Measurements from ENCODE around the gene ZNF536.

Gene ZNF536

GRCh38 chr19:30536975-30537374, 164.8 kb downstream of the ZNF536 start:
- in situ Hi-C loops (cut with HindIII; ENCODE audit: low sequenced_read_pairs): no loop called here
- TF ChIP-seq CTCF (IDR thresholded peaks at IDR 0.05; ENCODE audit: low read depth, low read length): no peak
- no peak for DNase-seq (ENCODE audit: low read depth, low spot score)
- H3K4me3 ChIP-seq (ENCODE audit: low read depth, low read length): no peak overlapping the region

GRCh38 chr19:30539315-30539714, 167.1 kb downstream of the ZNF536 start:
- no peak for DNase-seq (ENCODE audit: low read depth, low spot score)
- H3K4me3 ChIP-seq (ENCODE audit: low read depth, low read length): no peak overlapping the region
- no peak for TF ChIP-seq CTCF (IDR thresholded peaks at IDR 0.05; ENCODE audit: low read depth, low read length)
- in situ Hi-C loops (cut with HindIII; ENCODE audit: low sequenced_read_pairs): no loop called here

- DNase-seq (ENCODE audit: low read depth, low spot score): no peak
- H3K4me3 ChIP-seq (ENCODE audit: low read depth, low read length): no peak overlapping the region
- in situ Hi-C loops (cut with HindIII; ENCODE audit: low sequenced_read_pairs): no loop called here
- TF ChIP-seq CTCF (IDR thresholded peaks at IDR 0.05; ENCODE audit: low read depth, low read length): no peak
Measured at GRCh38 chr19:30539981-30540380, 167.8 kb downstream of the ZNF536 start.

DNA sequence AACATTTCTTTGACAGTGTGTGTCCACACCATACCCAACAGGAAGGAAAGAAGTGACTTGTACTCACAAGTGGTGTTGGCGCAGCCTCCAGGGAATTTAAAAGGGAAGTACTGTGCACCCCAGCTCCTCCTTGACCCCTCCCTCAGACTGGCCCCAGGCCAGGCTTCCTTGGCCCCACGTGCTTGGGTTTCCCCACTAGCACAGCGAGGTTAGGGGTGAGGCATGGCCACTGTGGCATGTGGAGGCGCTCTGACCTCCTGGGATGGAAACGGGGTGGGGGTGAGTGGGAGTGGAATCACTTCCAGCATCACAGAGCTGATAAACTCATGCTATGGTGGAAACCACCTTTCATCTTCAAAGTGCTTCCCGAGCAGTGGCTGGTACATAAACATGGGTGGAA, 168.6 kb downstream of the ZNF536 start:
- H3K4me3 ChIP-seq (ENCODE audit: low read depth, low read length): no peak overlapping the region
- TF ChIP-seq CTCF (IDR thresholded peaks at IDR 0.05; ENCODE audit: low read depth, low read length): no peak
- in situ Hi-C loops (cut with HindIII; ENCODE audit: low sequenced_read_pairs): no loop called here
- no peak for DNase-seq (ENCODE audit: low read depth, low spot score)

DNA sequence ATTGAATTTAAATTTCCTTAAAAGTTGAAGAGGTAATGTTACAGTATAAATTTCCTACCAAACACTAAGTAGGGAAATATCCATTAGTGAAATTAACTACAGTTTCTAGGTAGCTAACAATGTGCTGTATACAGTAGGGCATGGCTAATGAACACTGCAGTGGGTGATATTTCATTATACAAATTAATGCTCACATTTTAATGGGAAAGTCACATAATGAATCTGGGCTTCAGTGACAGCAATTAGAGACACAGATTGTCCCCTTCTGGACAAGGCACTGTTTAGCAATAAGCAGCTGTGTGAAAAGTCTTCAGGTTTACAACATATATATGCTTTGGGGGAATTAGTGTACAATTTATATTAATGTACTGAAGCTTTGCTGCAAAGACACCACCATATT, 169.4 kb downstream of the ZNF536 start:
- DNase-seq (ENCODE audit: low read depth, low spot score): no peak
- no peak overlapping the region for H3K4me3 ChIP-seq (ENCODE audit: low read depth, low read length)
- in situ Hi-C loops (cut with HindIII; ENCODE audit: low sequenced_read_pairs): no loop called here
- no peak for TF ChIP-seq CTCF (IDR thresholded peaks at IDR 0.05; ENCODE audit: low read depth, low read length)

DNA sequence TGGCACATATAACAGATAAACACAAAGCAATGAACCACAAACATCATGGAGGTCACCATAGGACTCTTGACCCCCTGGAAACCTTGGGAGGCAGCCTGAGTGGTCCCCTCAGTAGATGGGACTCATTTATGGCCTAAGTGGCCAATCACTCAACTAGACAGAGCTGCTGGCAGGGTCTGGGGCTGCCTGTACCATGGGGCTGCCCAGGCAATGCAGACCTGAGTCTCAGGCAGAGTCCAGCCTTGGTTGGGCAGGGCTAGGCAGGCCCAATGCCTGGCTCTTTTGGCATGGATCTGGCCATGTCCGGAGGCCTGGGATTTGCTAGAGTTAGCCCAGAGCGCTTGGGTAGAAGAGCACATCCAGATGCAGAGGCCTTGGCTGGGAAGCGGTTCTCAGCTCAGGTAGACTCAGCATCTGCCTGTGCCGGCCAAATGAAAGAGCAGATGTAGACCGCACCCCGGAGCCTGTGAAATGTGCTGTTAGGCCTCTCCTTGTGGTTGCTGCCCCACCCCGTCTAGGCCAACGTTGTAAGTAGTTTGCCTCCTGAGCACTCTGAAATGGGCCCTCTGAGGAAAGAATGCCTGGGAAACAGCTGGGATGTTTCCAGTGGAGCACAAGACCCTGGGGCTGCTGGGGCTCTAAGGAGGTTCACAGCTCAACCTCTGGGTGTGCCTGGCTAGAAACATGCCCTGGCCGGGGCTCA, 171.2 kb downstream of the ZNF536 start:
- in situ Hi-C loops (cut with HindIII; ENCODE audit: low sequenced_read_pairs): no loop called here
- no peak overlapping the region for H3K4me3 ChIP-seq (ENCODE audit: low read depth, low read length)
- TF ChIP-seq CTCF (IDR thresholded peaks at IDR 0.05; ENCODE audit: low read depth, low read length): no peak
- no peak for DNase-seq (ENCODE audit: low read depth, low spot score)
